SH-SY5Y (cell line): ENCODE measurements around the gene TIGD4.

Experiments used
- GATA2 ChIP-seq: IDR thresholded peaks from 2 replicates; pipeline ENCODE4 v1.6.1; 2011; ENCODE audit warnings: mild to moderate bottlenecking, low read depth, low read length
- GATA3 ChIP-seq: IDR thresholded peaks from 2 replicates; pipeline ENCODE4 v1.6.1; 2011; ENCODE audit warnings: low read depth, mild to moderate bottlenecking, low read length, moderate library complexity

- TF ChIP-seq GATA2, result no peak
- no peak for TF ChIP-seq GATA3
Measured at GRCh38 chr4:152729466-152729865, 50.1 kb downstream of the TIGD4 start.
